ENCODE measurements around the gene ABI3BP. TPM values are rescaled to one million over a fixed set of nuclear protein-coding genes. Genes with fewer than 3 reads are reported as not detected.
A peak's percentile ranks its signal among the peaks of the same experiment; 100 is the strongest.
"Not testable (repeated sequence)": the region's sequence is repeated elsewhere in the genome, so short reads cannot be mapped to it uniquely, and the experiment has no call there.

ABI3BP gene
- total RNA-seq, 1 experiment from 2014 or later, result 1.7 TPM

DNA sequence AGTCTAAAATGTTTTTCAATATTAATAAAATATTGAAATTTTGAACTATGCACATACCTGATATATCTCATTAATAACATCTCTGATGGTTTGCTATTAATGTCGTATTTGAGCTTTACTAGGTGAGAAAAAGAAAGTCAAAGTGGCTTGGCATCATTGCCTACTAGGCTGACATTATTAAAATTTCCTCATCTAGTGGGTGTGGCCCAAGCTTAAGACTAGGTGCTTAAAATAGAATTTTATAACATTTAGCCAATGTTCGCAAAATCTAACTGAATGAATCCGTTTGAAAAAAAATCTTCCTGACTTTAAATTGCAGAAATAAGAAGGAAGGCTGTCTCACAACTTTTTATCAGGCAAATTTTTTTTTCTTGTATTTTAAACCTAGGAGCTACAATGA, 46.1 kb downstream of the ABI3BP start:
- no peak for DNase-seq (ENCODE audit: extremely low read depth, low read depth)

GRCh38 chr3:100946096-100946495, 47.1 kb downstream of the ABI3BP start:
- not testable (repeated sequence) for DNase-seq (ENCODE audit: extremely low read depth, low read depth)

GRCh38 chr3:100941451-100941850, 51.8 kb downstream of the ABI3BP start:
- DNase-seq (ENCODE audit: extremely low read depth, low read depth), result no peak

DNA sequence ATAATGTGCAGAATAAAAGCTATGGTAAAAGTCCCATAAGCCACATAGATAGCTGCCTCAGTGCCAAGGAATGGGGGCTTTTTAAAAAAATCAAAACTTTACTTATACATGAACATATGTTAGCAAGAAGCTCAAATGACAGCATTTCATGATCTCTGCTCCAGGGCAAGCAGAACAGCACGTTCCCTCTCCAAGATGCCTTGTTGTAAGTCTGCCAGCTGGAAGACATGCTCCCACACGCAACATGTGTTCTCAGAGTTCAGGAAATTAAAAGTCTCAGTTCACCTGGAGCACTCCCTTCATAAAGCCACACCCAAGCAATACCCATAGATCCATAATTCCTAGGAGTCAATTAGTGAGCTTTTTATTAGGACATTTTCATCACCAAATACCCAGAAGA, 52.2 kb downstream of the ABI3BP start:
- no peak for DNase-seq (ENCODE audit: extremely low read depth, low read depth)

DNA sequence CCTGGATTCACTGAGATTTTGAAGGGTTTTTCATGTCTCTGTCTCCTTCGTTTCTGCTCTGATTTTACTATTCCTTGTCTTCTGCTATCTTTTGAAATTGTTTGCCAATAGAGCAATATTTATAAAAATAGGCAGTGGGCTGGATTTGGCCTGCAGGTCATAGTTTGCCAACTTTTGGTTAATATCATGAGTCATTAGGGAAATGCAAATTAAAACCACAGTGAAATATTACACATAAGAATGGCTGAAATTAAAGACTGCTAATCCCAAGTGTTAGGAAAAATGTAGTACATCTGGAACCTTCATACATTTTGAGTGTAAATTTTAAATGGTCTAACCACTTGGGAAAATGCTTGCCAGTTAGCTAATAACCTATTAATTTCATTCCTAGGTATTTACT, 56.3 kb downstream of the ABI3BP start:
- DNase-seq (ENCODE audit: extremely low read depth, low read depth), result no peak

DNA sequence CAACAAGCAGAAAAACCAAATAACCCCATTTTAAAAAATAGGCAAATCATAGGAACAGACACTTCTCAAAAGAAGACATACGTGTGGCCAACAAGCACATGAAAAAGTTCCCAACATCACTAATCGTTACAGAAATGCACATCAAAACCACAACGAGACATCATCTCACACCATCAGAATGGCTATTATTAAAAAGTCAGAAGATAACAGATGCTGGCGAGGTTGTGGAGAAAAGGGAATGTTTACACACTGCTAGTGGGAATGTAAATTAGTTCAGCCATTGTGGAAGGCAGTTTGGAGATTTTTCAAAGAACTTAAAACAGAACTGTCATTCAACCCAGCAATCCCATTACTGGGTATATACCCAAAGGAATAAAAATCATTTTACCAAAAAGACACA, 60.7 kb downstream of the ABI3BP start:
- DNase-seq (ENCODE audit: extremely low read depth, low read depth), result no peak

DNA sequence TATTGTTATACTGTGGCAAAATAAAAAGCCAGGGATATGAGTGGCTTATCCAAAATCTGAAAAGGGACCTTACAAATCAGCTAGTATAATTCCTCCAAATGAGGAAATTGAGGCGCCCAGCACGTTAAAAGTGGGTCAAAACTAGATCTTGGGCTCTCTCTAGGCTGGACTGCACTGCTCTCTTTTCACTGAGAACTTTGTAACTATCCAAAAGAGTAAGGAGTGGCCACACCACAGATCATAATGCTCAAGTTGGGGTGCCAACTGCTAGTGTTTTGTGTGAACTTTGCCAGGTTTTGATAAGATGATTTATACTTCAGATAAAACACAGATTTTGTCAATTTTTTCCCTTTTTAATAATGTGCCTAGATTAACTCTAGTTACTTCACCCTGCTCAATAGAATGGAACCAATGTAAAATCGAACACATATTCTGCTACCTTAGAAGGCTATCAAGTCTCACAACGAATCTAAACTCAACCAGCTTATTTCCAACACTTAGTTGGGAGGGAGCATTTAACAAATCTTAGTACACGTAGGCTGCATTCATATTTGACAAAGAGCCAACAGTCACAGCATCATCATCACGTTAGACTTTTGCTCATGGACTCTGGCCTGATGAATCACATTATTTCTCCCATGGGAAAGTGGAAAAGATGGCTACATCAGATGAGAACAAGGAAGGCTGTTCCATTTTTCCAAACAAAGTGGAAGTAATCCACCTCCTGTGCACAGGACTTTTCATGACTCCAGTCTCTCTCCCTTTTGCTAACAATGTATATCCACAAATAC, 64.4 kb downstream of the ABI3BP start:
- peak; percentile 20 for DNase-seq (ENCODE audit: extremely low read depth, low read depth)

- DNase-seq (ENCODE audit: extremely low read depth, low read depth), result no peak
These were observed 65.4 kb downstream of the ABI3BP start for GRCh38 chr3:100927775-100928174.

DNA sequence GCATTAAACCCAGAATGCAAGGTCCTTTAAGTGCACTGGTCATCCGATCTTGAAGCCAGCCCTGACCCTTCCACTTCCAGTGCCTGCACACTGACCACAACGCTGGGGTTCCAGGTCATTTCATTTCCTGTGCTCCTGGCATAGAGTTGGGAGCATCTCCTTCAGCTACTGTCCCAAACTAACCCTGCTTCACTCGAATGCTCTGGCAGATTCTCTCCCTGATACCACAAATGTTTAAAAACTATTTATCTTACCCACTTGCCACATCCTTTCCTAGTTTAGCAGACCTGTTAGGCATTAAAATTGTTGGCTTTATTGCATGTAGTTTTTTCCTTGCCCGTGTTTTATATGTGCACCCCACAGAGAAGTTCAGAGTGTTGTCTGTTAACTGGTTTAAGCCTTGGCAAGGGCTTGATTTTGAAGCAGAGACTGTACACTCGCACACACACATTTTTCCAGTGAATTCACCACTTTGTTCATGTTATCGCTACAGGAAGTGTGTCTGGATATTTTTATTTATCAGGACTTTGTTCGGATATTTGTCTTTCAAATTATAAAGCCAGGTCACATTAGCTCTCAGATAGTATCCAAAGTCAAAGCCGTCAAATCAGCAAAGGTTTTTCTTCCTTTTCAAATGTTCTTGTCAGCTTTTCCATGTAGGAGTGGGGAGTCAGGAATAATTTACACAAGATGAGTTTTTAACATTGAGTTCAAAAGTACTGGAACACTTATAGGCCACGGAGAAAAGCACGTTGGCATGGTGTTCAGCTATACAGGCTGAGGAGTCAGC, 77.3 kb downstream of the ABI3BP start:
- DNase-seq (ENCODE audit: extremely low read depth, low read depth), result no peak

DNA sequence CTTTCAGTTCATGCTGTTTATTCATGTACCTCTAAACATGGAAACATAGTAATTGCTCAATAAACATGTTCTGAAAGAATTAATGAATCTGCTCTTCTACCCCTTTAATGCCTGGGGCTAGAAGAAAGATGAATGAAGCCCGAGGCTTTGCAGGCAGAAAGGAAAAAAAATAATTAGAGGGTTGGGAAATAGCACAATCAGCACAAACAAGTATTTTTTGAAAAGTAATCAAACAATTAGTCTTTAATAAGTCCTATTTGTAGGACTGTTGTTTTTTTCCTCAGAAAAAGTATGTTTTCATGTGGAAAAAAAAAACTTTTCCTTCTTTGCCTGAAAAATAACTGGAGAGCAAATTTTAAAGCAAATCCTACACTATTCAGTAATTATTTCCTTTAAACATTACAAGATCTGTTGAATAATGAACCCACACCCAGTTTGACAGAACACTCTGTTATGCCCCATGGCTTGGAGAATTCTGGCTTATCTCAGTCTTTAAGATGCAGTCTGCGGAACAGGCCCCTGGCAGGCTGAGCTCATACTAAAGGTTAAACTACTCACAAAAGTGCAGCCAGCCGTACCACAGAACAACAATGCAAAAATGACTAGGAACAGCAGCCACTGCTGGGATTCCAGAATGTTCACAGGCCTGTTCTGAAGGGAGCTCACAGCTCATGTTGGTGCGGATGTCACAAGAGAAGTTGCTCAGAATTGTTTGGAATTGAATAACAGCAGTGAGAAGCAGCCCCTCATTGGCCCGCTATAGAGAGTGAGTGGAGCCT, 79.2 kb downstream of the ABI3BP start:
- DNase-seq (ENCODE audit: extremely low read depth, low read depth), result no peak

- DNase-seq (ENCODE audit: extremely low read depth, low read depth), result no peak
These were observed 80.2 kb downstream of the ABI3BP start for GRCh38 chr3:100912976-100913545.

DNA sequence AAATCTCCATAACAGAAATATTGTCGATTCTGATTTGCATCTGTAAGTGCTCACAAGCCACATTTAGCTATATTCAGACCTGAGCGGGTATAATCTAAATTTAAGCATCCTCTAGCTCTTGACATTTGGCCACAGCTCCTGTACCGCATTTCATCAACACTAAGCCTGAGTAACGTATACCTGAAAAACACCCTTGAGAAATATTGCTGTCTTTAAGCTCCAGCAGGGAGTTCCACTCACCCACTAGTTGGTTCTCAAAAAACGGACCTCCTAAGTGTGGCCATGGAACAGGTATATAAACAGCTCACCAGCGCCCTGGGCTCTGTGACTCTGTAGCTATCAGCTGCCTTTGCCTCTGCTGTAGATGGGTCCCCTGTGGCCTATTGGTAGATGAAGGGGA, 80.7 kb downstream of the ABI3BP start:
- DNase-seq (ENCODE audit: extremely low read depth, low read depth), result no peak

DNA sequence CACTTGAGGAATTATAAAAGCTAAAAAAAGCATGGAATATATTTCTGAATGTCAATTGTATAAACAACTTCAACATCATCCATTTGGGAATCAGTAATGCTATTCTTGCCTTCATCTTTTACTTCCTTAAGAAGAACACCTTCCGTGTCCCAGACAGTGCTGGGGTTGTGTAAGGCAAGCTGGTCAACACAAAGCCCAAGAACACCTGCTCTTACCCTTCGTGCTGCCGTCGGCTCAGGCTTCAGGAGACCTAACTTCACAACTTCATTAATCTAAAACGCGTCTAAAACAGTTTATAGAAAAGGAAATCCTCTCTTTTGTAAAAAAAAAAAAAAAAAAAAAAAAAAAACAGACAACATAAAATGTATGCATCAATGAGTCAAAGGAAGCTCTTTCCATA, 81.3 kb downstream of the ABI3BP start:
- DNase-seq (ENCODE audit: extremely low read depth, low read depth), result no peak

GRCh38 chr3:100910986-100911385, 82.2 kb downstream of the ABI3BP start:
- no peak for DNase-seq (ENCODE audit: extremely low read depth, low read depth)

GRCh38 chr3:100902572-100902971, 90.6 kb downstream of the ABI3BP start:
- no peak for DNase-seq (ENCODE audit: extremely low read depth, low read depth)

DNA sequence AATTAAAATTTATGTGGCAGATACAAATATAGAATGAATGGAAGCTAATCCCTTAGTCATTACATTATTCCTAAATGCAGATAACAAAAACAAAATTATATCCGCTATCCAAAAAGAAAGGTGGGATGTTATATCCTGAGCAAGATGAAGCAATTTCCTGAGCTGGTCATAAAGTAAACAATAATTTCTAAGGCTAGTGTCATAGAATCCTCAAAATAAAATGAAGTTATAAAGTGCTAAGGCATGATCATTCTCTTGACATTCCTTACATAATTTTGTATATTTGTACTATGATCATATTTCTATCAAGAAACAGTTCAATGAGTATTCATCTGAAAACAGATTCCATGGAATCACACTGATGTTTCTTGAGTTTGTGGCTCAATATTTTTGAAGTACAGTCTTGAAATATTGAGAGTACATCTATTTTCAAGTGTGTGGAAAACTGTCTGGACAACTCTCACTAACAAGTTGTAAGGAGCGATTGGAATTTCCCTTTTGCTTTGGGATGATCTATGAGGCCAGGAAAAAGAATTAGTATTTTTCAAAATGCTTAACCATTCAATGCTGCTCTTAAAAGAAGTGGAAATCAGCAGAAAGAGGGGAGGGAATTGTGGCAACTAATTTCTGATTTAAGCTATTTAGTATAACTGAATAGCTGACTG, 92.4 kb downstream of the ABI3BP start:
- peak; percentile 22 for DNase-seq (ENCODE audit: extremely low read depth, low read depth)

DNA sequence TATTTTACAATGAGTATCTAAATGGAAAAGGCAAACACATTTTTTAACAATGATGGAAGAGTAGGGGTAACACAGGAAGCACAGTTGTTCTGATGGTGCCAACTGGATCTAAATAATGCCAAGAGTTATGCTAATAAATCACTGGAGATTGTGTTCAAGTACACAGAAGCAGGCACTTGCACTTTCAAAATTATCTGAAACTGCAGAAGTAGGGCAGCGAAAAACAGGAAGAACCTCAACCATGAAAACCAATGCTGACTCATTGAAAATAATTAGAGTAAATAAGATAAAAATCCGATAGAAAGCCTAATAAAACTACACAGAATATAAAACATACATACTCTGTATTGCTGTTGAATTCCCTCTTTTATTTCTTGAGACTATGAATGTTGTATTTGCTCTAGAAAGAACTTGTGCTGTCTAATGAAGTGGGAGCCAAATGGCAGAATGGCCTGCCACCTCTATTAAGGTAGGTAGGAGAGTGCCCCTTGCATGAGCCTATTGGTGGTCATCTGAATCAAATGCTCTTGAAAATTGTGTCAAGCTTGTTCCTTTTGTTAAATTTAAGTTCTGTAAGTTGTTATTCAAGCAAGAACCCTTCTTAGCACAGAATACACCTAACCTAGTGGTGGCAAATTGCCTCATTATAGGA, 93.7 kb downstream of the ABI3BP start:
- DNase-seq (ENCODE audit: extremely low read depth, low read depth), result peak; percentile 39

DNA sequence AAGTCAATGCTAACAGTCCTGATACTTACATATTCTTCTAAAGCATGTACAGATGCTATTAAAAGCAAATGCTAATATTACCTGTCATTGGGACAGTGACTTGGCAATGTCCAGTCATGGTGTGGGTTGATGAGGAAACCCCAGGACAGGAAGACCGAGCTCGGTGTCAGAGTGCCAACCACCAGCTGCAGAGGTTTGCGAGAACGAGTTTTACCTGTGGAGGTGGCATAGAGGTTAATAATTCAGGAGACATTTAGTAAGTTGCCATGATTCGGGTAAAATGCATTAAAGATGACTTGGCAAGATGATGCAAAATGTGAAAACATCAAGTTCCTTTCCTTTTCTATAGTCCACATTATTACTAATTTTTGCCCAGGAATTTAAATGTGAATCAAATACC, 94.5 kb downstream of the ABI3BP start:
- DNase-seq (ENCODE audit: extremely low read depth, low read depth), result no peak

- DNase-seq (ENCODE audit: extremely low read depth, low read depth), result no peak
These were observed 96.2 kb downstream of the ABI3BP start for GRCh38 chr3:100896994-100897393.

GRCh38 chr3:100893590-100893989, 99.6 kb downstream of the ABI3BP start:
- no peak for DNase-seq (ENCODE audit: extremely low read depth, low read depth)

Data from NCI-H460 (cell line).